HG03196 (cell line): Measurements from ENCODE around the gene APP.

ENCODE experiments used
- ATAC-seq: cut with Tn5 transposase; IDR thresholded peaks from one replicate; pipeline ENCODE4 v1.9.1; 2021; ENCODE audit not compliant: unreplicated experiment

The APP gene

GRCh38 chr21:25837533-25838265 is 332.9 kb downstream of the APP start:
- ATAC-seq = no peak

DNA sequence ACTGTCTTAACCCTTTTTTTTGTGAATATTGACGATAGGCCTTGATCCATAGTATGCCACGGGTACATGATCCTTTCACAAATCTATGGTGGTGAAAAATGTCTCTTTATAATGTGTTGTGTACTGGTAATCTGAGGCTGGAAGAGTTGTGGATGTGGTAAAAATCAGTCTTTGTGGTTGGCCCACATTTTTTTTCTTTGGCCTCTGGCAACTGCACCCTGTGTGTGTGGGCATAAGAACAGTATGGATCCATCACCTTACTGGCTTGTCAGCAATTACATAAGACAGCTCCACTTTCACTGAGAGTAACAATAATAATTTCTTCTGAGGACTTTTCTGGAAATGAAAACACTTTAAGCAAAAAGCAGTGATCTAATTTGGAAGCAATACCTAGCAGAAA is 334.2 kb downstream of the APP start:
- ATAC-seq = no peak

DNA sequence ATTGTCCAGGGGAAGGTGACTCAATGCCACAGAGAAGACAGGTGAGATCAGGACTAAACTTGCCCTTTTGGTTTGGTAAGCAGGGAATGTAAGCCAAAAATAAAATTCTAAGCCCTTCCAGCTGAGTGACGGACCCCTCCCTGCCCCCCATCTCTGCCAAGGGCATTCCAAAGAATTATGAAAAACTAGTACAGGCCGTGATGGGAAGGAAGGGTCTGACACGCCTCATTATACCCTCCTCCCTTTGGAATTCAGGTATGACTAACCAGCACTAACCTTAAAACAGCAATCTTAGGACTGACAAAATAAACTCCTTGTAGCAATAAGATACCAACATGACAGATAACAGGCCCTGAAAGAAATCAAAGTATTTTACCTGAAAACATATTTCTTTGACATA is 336.2 kb downstream of the APP start:
- ATAC-seq = no peak

GRCh38 chr21:25831300-25831960 is 339.1 kb downstream of the APP start:
- ATAC-seq = no peak
